ENCODE data around the gene ARL4C. TPM values are rescaled to one million over a fixed set of nuclear protein-coding genes. Genes with fewer than 3 reads are reported as not detected.

Gene ARL4C
- total and polyA plus RNA-seq, 4 experiments from 2014 or later: 136 to 239 (median 187) TPM

- Histone ChIP-seq H3K27me3 (ENCODE audit: insufficient read depth, low read length) (no peaks in the 10 kb centered on the region), H3K36me3 (ENCODE audit: insufficient read depth, low read length) (peaks cover 13% of the 10 kb centered on the region), H3K4me3 (ENCODE audit: low read length in 2 of 2) (peak overlapping the region in 1 of 2 donors; percentile 41), H3K4me1 (ENCODE audit: insufficient read depth, low read length) (peaks cover 33% of the 10 kb centered on the region), H3K9me3 (ENCODE audit: control insufficient read depth in 1 of 2, low read length in 2 of 2) (no peaks in the 10 kb centered on the region), H3K27ac (ENCODE audit: low read depth, low read length) (peak overlapping the region; percentile 77)
- Mint-ChIP-seq H3K27me3 (no peaks in the 10 kb centered on the region), H3K36me3 (peaks cover 34 to 40% of the 10 kb centered on the region in 2 donors), H3K27ac (peak overlapping the region; percentile 91 to 98 (median 95)), H3K4me1 (peaks cover 28 to 57% (median 33%) of the 10 kb centered on the region in 4 donors), H3K9me3 (peaks cover 0 to 15% (median 4%) of the 10 kb centered on the region in 8 donors), H3K4me3 (peak overlapping the region; percentile 81 to 91 (median 86))
- CTCF ChIA-PET (ENCODE audit: partially characterized antibody): interaction anchor here (0.8 to 7.8 kb wide), 17 partner anchors 9 to 522 kb away, joined by 3 to 163 read pairs (median 4); no protein-coding TSS in a partner anchor
- intact Hi-C loops (cut with micrococcal nuclease): no loop called here
- DNase-seq: no peak
- POLR2A ChIA-PET (ENCODE audit: partially characterized antibody): interaction anchor here (0.6 to 15.2 kb wide), 34 partner anchors 9 to 508 kb away, joined by 3 to 859 read pairs (median 5); no protein-coding TSS in a partner anchor
These were observed 834 bp upstream of the ARL4C start for GRCh38 chr2:234497594-234498235.

DNA sequence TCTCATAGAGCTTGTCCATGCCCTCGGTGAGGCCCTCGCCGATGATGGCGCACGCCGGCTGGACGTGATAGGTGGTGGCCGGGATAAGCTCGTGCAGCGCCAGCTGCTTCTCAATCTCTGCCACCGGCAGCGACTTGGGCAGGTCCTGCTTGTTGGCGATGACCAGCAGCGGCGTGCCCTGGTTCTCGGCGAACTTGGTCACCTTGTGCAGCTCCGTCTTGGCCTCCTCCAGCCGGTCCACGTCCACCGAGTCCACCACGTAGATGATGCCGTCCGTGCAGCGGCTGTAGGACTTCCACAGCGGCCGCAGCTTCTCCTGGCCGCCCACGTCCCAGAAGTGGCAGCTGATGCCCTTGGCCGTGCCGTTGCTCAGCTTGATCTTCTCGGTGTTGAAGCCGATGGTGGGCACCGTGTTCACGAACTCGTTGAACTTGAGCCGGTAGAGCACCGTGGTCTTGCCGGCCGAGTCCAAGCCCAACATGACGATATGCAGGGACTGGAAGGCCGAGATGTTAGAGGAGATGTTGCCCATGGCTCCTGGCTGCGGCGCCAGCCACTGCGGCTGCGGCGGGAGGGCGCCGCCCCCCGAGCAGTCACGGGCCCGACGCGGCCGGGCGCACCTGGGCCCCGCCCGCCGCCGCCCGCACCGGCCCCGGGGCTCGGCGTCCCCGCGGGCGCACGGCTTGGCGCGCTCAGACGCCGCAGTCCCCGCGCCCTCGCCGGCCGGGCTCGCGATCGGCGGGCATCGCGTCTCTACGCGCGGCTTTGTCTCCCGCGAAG is 636 bp downstream of the ARL4C start:
- Histone ChIP-seq H3K9me3 (ENCODE audit: control insufficient read depth in 1 of 2, low read length in 2 of 2) (no peaks in the 10 kb centered on the region), H3K4me3 (ENCODE audit: low read length in 2 of 2) (peak overlapping the region; percentile 78 to 97), H3K27ac (ENCODE audit: low read depth, low read length) (peak overlapping the region; percentile 98), H3K27me3 (ENCODE audit: insufficient read depth, low read length) (no peaks in the 10 kb centered on the region), H3K36me3 (ENCODE audit: insufficient read depth, low read length) (peaks cover 15% of the 10 kb centered on the region), H3K4me1 (ENCODE audit: insufficient read depth, low read length) (peaks cover 46% of the 10 kb centered on the region)
- intact Hi-C loops (cut with micrococcal nuclease): no loop called here
- peak overlapping the region; percentile 97 to 100 (median 99) for H3K27ac Mint-ChIP-seq
- peaks cover 36 to 72% (median 45%) of the 10 kb centered on the region in 4 donors for H3K4me1 Mint-ChIP-seq
- peak in 4 of 5 donors; percentile 40 to 68 (median 56) for DNase-seq
- ChIA-PET CTCF (ENCODE audit: partially characterized antibody) (interaction anchor here (0.6 to 7.8 kb wide), 22 partner anchors 8 to 506 kb away, joined by 3 to 163 read pairs (median 4); no protein-coding TSS in a partner anchor), POLR2A (ENCODE audit: partially characterized antibody) (interaction anchor here (0.8 to 15.2 kb wide), 33 partner anchors 11 to 507 kb away, joined by 3 to 859 read pairs (median 5); no protein-coding TSS in a partner anchor)
- no peaks in the 10 kb centered on the region for H3K27me3 Mint-ChIP-seq
- peak overlapping the region; percentile 95 to 100 (median 98) for H3K4me3 Mint-ChIP-seq
- H3K36me3 Mint-ChIP-seq: peaks cover 38 to 52% of the 10 kb centered on the region in 2 donors
- peaks cover 0 to 15% (median 4%) of the 10 kb centered on the region in 8 donors for H3K9me3 Mint-ChIP-seq

DNA sequence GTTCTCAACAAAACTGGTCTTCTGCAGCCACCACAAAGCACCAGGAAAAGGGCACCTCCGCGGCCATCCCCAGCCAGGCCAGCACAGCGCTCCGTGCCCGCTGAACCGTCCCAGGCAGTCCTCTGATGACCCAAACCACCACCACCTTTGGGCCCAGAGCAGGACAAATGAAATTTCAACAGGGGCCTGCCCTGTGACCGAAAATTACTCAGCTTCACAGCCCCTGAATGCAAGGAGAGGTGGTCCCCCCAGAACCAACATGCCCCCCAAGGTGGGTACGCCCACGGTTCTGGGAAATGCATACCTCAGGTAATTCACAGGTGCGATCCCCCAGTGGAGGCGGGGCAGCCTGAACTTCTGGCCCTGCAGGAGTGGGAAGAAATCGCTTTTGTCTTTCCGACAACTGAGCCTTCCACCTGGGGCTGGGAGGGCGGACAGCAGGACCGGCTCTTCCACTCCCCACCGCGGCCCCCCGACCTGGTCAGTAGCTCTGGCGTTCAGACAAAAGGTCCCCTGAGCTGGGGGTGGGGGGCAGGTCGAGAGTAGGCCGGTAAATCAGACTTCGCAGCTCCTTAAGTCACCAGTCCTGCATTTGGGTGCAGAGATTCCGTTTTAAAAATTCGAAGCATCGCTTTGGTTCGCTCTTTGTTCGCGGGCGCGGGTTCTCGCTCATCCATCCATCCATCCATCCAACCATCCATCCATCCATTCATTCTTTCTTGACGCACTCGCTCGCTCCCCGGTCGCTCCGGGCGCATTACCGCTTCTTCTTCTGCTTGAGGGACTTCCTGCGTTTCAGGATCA is 1.4 kb downstream of the ARL4C start:
- H3K27ac ChIP-seq (ENCODE audit: low read depth, low read length): peak overlapping the region; percentile 98
- intact Hi-C loops (cut with micrococcal nuclease): no loop called here
- H3K36me3 Mint-ChIP-seq: peaks cover 38 to 56% of the 10 kb centered on the region in 2 donors
- H3K36me3 ChIP-seq (ENCODE audit: insufficient read depth, low read length): peaks cover 15% of the 10 kb centered on the region
- H3K4me3 Mint-ChIP-seq: peak overlapping the region; percentile 95 to 100 (median 98)
- peak overlapping the region; percentile 97 to 100 (median 99) for H3K27ac Mint-ChIP-seq
- peaks cover 52% of the 10 kb centered on the region for H3K4me1 ChIP-seq (ENCODE audit: insufficient read depth, low read length)
- H3K27me3 ChIP-seq (ENCODE audit: insufficient read depth, low read length): no peaks in the 10 kb centered on the region
- no peaks in the 10 kb centered on the region for H3K27me3 Mint-ChIP-seq
- peaks cover 0 to 15% (median 4%) of the 10 kb centered on the region in 8 donors for H3K9me3 Mint-ChIP-seq
- CTCF ChIA-PET (ENCODE audit: partially characterized antibody): interaction anchor here (0.6 to 7.8 kb wide), 20 partner anchors 12 to 506 kb away, joined by 3 to 163 read pairs (median 4); no protein-coding TSS in a partner anchor
- H3K9me3 ChIP-seq (ENCODE audit: control insufficient read depth in 1 of 2, low read length in 2 of 2): no peaks in the 10 kb centered on the region
- H3K4me1 Mint-ChIP-seq: peaks cover 39 to 76% (median 49%) of the 10 kb centered on the region in 4 donors
- H3K4me3 ChIP-seq (ENCODE audit: low read length in 2 of 2): peak overlapping the region; percentile 78 to 97
- POLR2A ChIA-PET (ENCODE audit: partially characterized antibody): interaction anchor here (0.8 to 15.2 kb wide), 27 partner anchors 11 to 506 kb away, joined by 3 to 859 read pairs (median 6); no protein-coding TSS in a partner anchor
- DNase-seq: peak in 3 of 5 donors; percentile 41 to 58 (median 57)

DNA sequence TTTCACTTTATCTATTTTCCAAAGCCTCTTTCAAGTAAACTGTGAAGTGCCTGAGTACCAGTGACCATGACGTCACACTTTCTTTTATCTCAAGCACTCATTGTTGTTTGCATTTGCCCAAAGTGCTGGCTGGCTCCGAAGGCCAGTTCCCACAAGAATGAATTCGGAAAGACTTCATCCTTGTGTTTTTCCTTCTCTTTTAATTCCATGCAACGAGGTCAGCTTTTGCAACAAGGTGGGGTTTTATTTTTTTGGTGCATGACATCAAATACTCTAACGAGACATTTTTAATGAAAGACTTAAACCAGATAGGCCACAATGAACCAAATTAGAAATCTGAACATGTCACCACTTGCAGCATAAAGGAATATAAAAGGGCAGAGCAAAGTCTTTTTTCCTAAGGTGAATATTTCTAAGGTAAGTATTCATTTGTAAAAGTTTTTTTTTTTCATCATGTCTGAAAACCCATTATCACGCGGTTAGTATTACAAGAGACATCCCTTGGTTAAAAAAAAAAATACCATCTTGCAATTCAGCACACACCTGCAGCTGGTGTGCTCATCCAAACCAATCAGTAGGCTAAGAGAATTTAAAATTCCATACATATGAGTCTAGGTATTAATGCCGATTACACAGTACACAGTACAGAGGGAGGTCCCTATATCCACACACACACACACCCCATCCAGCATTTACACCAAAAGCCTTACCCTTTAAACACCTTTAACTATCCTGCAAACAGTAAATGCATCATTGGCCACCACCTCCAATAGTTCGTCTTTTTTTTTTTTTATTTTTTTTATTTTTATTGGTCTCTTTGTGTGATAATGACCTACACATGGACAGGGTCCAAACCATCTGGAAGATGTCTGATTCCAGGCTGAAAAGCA is 2.3 kb downstream of the ARL4C start:
- Mint-ChIP-seq H3K4me3 (peak overlapping the region; percentile 95 to 100 (median 98)), H3K9me3 (peaks cover 0 to 15% (median 4%) of the 10 kb centered on the region in 8 donors), H3K4me1 (peaks cover 39 to 76% (median 49%) of the 10 kb centered on the region in 4 donors), H3K27me3 (no peaks in the 10 kb centered on the region), H3K27ac (peak overlapping the region; percentile 97 to 100 (median 99)), H3K36me3 (peaks cover 38 to 58% of the 10 kb centered on the region in 2 donors)
- ChIA-PET POLR2A (ENCODE audit: partially characterized antibody) (interaction anchor here (0.6 to 15.2 kb wide), 13 partner anchors 10 to 505 kb away, joined by 3 to 859 read pairs (median 7); no protein-coding TSS in a partner anchor), CTCF (ENCODE audit: partially characterized antibody) (interaction anchor here (1.1 to 7.8 kb wide), 7 partner anchors 11 to 358 kb away, joined by 3 to 163 read pairs (median 7); no protein-coding TSS in a partner anchor)
- DNase-seq: peak; percentile 60 to 74 (median 65)
- no peaks in the 10 kb centered on the region for H3K9me3 ChIP-seq (ENCODE audit: control insufficient read depth in 1 of 2, low read length in 2 of 2)
- H3K27me3 ChIP-seq (ENCODE audit: insufficient read depth, low read length): no peaks in the 10 kb centered on the region
- peaks cover 15% of the 10 kb centered on the region for H3K36me3 ChIP-seq (ENCODE audit: insufficient read depth, low read length)
- peak overlapping the region; percentile 98 for H3K27ac ChIP-seq (ENCODE audit: low read depth, low read length)
- peaks cover 52% of the 10 kb centered on the region for H3K4me1 ChIP-seq (ENCODE audit: insufficient read depth, low read length)
- intact Hi-C loops (cut with micrococcal nuclease): loop anchor here (1.0 kb wide), 2 partner anchors 68 to 202 kb away; no protein-coding TSS in a partner anchor
- H3K4me3 ChIP-seq (ENCODE audit: low read length in 2 of 2): peak overlapping the region; percentile 78 to 97

- Mint-ChIP-seq H3K27me3 (no peaks in the 10 kb centered on the region), H3K27ac (peak overlapping the region; percentile 97 to 100 (median 99)), H3K4me3 (peak overlapping the region; percentile 95 to 100 (median 98)), H3K4me1 (peaks cover 38 to 76% (median 48%) of the 10 kb centered on the region in 4 donors), H3K9me3 (peaks cover 0 to 15% (median 4%) of the 10 kb centered on the region in 8 donors), H3K36me3 (peaks cover 38 to 61% of the 10 kb centered on the region in 2 donors)
- H3K4me3 ChIP-seq (ENCODE audit: low read length in 2 of 2): peak overlapping the region; percentile 87 to 97
- H3K9me3 ChIP-seq (ENCODE audit: control insufficient read depth in 1 of 2, low read length in 2 of 2): no peaks in the 10 kb centered on the region
- H3K27me3 ChIP-seq (ENCODE audit: insufficient read depth, low read length): no peaks in the 10 kb centered on the region
- intact Hi-C loops (cut with micrococcal nuclease): loop anchor here (1.0 kb wide), 2 partner anchors 67 to 201 kb away; no protein-coding TSS in a partner anchor
- peaks cover 15% of the 10 kb centered on the region for H3K36me3 ChIP-seq (ENCODE audit: insufficient read depth, low read length)
- ChIA-PET CTCF (ENCODE audit: partially characterized antibody) (interaction anchor here (1.4 to 7.8 kb wide), 4 partner anchors 11 to 357 kb away, joined by 3 to 163 read pairs (median 32); no protein-coding TSS in a partner anchor), POLR2A (ENCODE audit: partially characterized antibody) (interaction anchor here (1.1 to 15.2 kb wide), 9 partner anchors 9 to 461 kb away, joined by 4 to 859 read pairs (median 8); no protein-coding TSS in a partner anchor)
- peak in 2 of 5 donors; percentile 26 to 29 for DNase-seq
- peak overlapping the region; percentile 98 for H3K27ac ChIP-seq (ENCODE audit: low read depth, low read length)
- peaks cover 52% of the 10 kb centered on the region for H3K4me1 ChIP-seq (ENCODE audit: insufficient read depth, low read length)
These were observed 3.1 kb downstream of the ARL4C start for GRCh38 chr2:234493796-234494195.
